PC-9 (cell line): ENCODE data around the gene ERGIC1. TPM values are rescaled to one million over a fixed set of nuclear protein-coding genes. Genes with fewer than 3 reads are reported as not detected.

ENCODE experiments used
- BruUV-seq: library from RNA; stranded (reverse); fragments of 400-500 nt; replicated peaks from 2 replicates; lab custom pipeline; 2021; lab: Mats Ljungman, UMichigan
- CTCF ChIA-PET: fragments of 300-600 bp; sonication (Branson Sonifier 250); formaldehyde crosslinking; loops from one replicate; lab custom pipeline; 2022; ENCODE audit warnings: antibody characterized with exemption; lab: Charles Lee
- POLR2A ChIA-PET: fragments of 300-600 bp; sonication (Branson Sonifier 250); formaldehyde crosslinking; loops from one replicate; lab custom pipeline; 2022; ENCODE audit warnings: antibody characterized with exemption; ENCODE audit not compliant: unreplicated experiment; lab: Charles Lee
- DNase-seq, 2 experiments: peaks; one replicate each; pipeline versions ENCODE4 v3.0.0 to v3.0.0-alpha.2; 2015 to 2022; ENCODE audit warnings: mixed read lengths in 1 of 2
- H2AFZ ChIP-seq: fragments of 200-600 bp; sonication (generic); 2 replicates; pipeline ENCODE4 v1.8.1; 2017; ENCODE audit warnings: antibody characterized with exemption
- H3F3A ChIP-seq: fragments of 200-600 bp; sonication (generic); 2 replicates; pipeline ENCODE4 v1.8.1; 2017; ENCODE audit warnings: antibody characterized with exemption, mild to moderate bottlenecking, low read depth; ENCODE audit not compliant: insufficient read depth
- H3K27ac ChIP-seq: fragments of 200-600 bp; sonication (generic); 2 replicates; pipeline ENCODE4 v1.6.1; 2016; ENCODE audit warnings: mixed run types
- H3K27me3 ChIP-seq: fragments of 200-600 bp; sonication (generic); 2 replicates; pipeline ENCODE4 v1.6.1; 2016; ENCODE audit warnings: low read depth, mixed run types; ENCODE audit not compliant: insufficient read depth
- H3K36me3 ChIP-seq: fragments of 200-600 bp; sonication (generic); 2 replicates; pipeline ENCODE4 v1.6.1; 2016; ENCODE audit warnings: low read depth, mixed run types
- H3K4me1 ChIP-seq: fragments of 200-600 bp; sonication (generic); replicated peaks from 2 replicates; pipeline ENCODE4 v1.6.1; 2016; ENCODE audit warnings: mixed run types; ENCODE audit not compliant: insufficient read depth
- H3K4me2 ChIP-seq: fragments of 200-600 bp; sonication (generic); 2 replicates; pipeline ENCODE4 v1.6.1; 2017; ENCODE audit warnings: mixed run types
- H3K4me3 ChIP-seq: fragments of 200-600 bp; sonication (generic); 2 replicates; pipeline ENCODE4 v1.6.1; 2016; ENCODE audit warnings: mixed run types
- H3K79me2 ChIP-seq: fragments of 200-600 bp; sonication (generic); 2 replicates; pipeline ENCODE4 v1.6.1; 2017; ENCODE audit warnings: low read depth, mixed run types
- H3K9me2 ChIP-seq: fragments of 200-600 bp; sonication (generic); 2 replicates; pipeline ENCODE4 v1.8.1; 2017; ENCODE audit warnings: mild to moderate bottlenecking; ENCODE audit not compliant: insufficient read depth
- H3K9me3 ChIP-seq: fragments of 200-600 bp; sonication (generic); 2 replicates; pipeline ENCODE4 v1.8.1; 2016; ENCODE audit warnings: low read depth; ENCODE audit not compliant: insufficient read depth
- H4K20me1 ChIP-seq: fragments of 200-600 bp; sonication (generic); 2 replicates; pipeline ENCODE4 v1.8.1; 2017; ENCODE audit not compliant: insufficient read depth
- EZH2 ChIP-seq: fragments of 200-600 bp; sonication (generic); IDR thresholded peaks from 2 replicates; pipeline ENCODE4 v1.8.0; 2017; ENCODE audit warnings: antibody characterized with exemption, low read depth
- intact Hi-C: fragments of 100-400 bp; cut with micrococcal nuclease; formaldehyde crosslinking; loops from one replicate; pipeline ENCODE4 v1.10.0; 2022; ENCODE audit not compliant: unreplicated experiment
- total RNA-seq: library from RNA; stranded (reverse); gene quantifications from 2 replicates; pipeline ENCODE4 v1.2.3, GENCODE V29; 2021

Gene ERGIC1
- total RNA-seq, 1 experiment from 2014 or later: 159 TPM

DNA sequence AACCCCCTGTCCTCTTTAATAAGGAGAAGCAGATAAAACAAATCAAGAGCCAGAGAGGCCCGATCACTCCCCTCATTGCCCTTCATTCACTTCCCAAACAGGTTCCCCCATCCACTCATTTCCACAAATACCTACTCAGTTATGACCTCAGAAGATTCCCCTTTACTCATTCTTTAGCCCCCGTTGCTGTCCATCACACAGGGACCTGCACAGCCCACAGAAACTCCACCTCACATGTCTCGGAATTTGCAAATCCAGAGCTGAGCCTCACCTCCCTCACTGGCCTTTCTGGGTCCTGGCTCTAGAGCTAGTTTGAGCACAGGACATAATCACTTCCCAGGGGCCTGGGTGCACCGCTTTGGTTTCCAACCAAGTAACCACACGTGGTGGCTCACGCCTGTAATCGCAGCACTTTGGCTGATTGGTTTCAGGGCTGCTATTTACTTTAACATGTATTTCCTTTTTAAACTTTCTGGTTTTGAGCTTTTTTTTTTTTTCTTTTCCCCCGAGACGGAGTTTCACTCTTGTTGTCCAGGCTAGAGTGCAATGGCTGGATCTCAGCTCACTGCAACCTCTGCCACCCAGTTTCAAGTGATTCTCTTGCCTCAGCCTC, 167.3 kb downstream of the ERGIC1 start:
- intact Hi-C loops: no loop called here
- Histone ChIP-seq H3K27ac (no peak overlapping the region), H3K9me3 (no peaks in the 10 kb centered on the region), H3K4me3 (no peak overlapping the region), H3K27me3 (no peaks in the 10 kb centered on the region), H2AFZ (no peak overlapping the region), H3K36me3 (no peaks in the 10 kb centered on the region), H4K20me1 (peaks cover 65% of the 10 kb centered on the region), H3K9me2 (no peaks in the 10 kb centered on the region), H3K4me1 (no peaks in the 10 kb centered on the region), H3K79me2 (peaks cover 79% of the 10 kb centered on the region), H3F3A (no peaks in the 10 kb centered on the region; the same call in 1 of the 2 replicates), H3K4me2 (no peak overlapping the region)
- TF ChIP-seq EZH2: no peak
- DNase-seq: no peak
- no TSS peak for BruUV-seq
- POLR2A ChIA-PET: no interaction called here
- CTCF ChIA-PET: no interaction called here

Other genes starting within 250 kb of the ERGIC1 start
- 14.3 and 20.4 TPM in 2 replicates for gene NEURL1B, start 193.0 kb upstream of the ERGIC1 start, total RNA-seq
- 10.3 and 18.4 TPM in 2 replicates for gene DUSP1, start 63.1 kb upstream of the ERGIC1 start, total RNA-seq
- gene RPL26L1, start 125.2 kb downstream of the ERGIC1 start, total RNA-seq: 54.4 and 87.1 TPM in 2 replicates
- gene ATP6V0E1, start 149.5 kb downstream of the ERGIC1 start, total RNA-seq: 190 and 251 TPM in 2 replicates
- 16.9 and 21.9 TPM in 2 replicates for gene CREBRF, start 222.1 kb downstream of the ERGIC1 start, total RNA-seq